Stimulated activated CD4-positive, alpha-beta T cell treated with anti-CD3 and anti-CD28 coated beads, Interleukin-1b, Interleukin-23, amount 100 ng/mL, for 1 hour (primary cell): ENCODE data around the gene MLC1.

Experiments used
- DNase-seq, 2 donors: peaks; one replicate each; pipeline ENCODE4 v3.0.0-alpha.2; 2020; ENCODE audit warnings: low read depth in 2 of 2

Gene MLC1

GRCh38 chr22:50058061-50058905 lies 26.9 kb downstream of the MLC1 start, which contains the start of gene TTLL8:
TSS of gene TTLL8 (minus strand) at chr22:50058298.
- DNase-seq, result no peak

- DNase-seq, result no peak
Observed at GRCh38 chr22:50057278-50058060, 27.8 kb downstream of the MLC1 start.

- no peak for DNase-seq
Observed at GRCh38 chr22:50056214-50056972, 28.8 kb downstream of the MLC1 start.

- DNase-seq, result no peak
Observed at GRCh38 chr22:50053861-50054260, 31.4 kb downstream of the MLC1 start.

GRCh38 chr22:50051930-50052329 lies 33.3 kb downstream of the MLC1 start:
- DNase-seq, result no peak

GRCh38 chr22:50049299-50050195 lies 35.7 kb downstream of the MLC1 start:
- no peak for DNase-seq

GRCh38 chr22:50048836-50049235 lies 36.4 kb downstream of the MLC1 start:
- no peak for DNase-seq

GRCh38 chr22:50048061-50048765 lies 37.0 kb downstream of the MLC1 start:
- no peak for DNase-seq

GRCh38 chr22:50047346-50047745 lies 37.9 kb downstream of the MLC1 start:
- DNase-seq, result no peak

GRCh38 chr22:50046481-50047245 lies 38.6 kb downstream of the MLC1 start:
- DNase-seq, result no peak

GRCh38 chr22:50046019-50046415 lies 39.2 kb downstream of the MLC1 start:
- DNase-seq, result no peak

GRCh38 chr22:50045211-50046018 lies 39.8 kb downstream of the MLC1 start:
- no peak for DNase-seq

GRCh38 chr22:50044485-50045118 lies 40.6 kb downstream of the MLC1 start:
- DNase-seq, result no peak

GRCh38 chr22:50041361-50042065 lies 43.7 kb downstream of the MLC1 start:
- no peak for DNase-seq

GRCh38 chr22:50040717-50041116 lies 44.5 kb downstream of the MLC1 start:
- no peak for DNase-seq

- DNase-seq, result no peak
Observed at GRCh38 chr22:50039669-50040443, 45.4 kb downstream of the MLC1 start.
